GM23338 (cell line): ENCODE data around the gene POU2F3. TPM values are rescaled to one million over a fixed set of nuclear protein-coding genes. Genes with fewer than 3 reads are reported as not detected.

Experiments
- ATAC-seq: fragments of 200-7000 bp; cut with Tn5 transposase; 3 replicates; pipeline ENCODE4 v1.9.1; 2020
- DNase-seq: peaks from one replicate; pipeline ENCODE4 v3.0.0-alpha.2; 2015; ENCODE audit warnings: low spot score
- H2AFZ ChIP-seq: fragments of 200-600 bp; sonication (generic); 2 replicates; pipeline ENCODE4 v1.8.0; 2016; ENCODE audit warnings: antibody characterized with exemption, mild to moderate bottlenecking, moderate library complexity
- H3F3A ChIP-seq: fragments of 200-600 bp; sonication (generic); replicated peaks from 2 replicates; pipeline ENCODE4 v1.8.0; 2017; ENCODE audit warnings: antibody characterized with exemption, mixed run types, low read depth
- H3K27ac ChIP-seq: fragments of 200-600 bp; sonication (generic); 2 replicates; pipeline ENCODE4 v1.6.1; 2016; ENCODE audit warnings: low read depth
- H3K27me3 ChIP-seq: fragments of 200-600 bp; sonication (generic); 2 replicates; pipeline ENCODE4 v1.8.0; 2016; ENCODE audit warnings: mild to moderate bottlenecking, mixed run types, moderate library complexity; ENCODE audit not compliant: insufficient read depth
- H3K36me3 ChIP-seq: fragments of 200-600 bp; sonication (generic); 2 replicates; pipeline ENCODE4 v1.8.0; 2016; ENCODE audit warnings: mild to moderate bottlenecking; ENCODE audit not compliant: insufficient read depth
- H3K4me1 ChIP-seq: fragments of 200-600 bp; sonication (generic); 2 replicates; pipeline ENCODE4 v1.8.0; 2016; ENCODE audit warnings: mild to moderate bottlenecking, moderate library complexity; ENCODE audit not compliant: insufficient read depth
- H3K4me2 ChIP-seq: fragments of 200-600 bp; sonication (generic); 2 replicates; pipeline ENCODE4 v1.7.1; 2017; ENCODE audit warnings: mixed run types
- H3K4me3 ChIP-seq: fragments of 200-600 bp; sonication (generic); 2 replicates; pipeline ENCODE4 v1.6.1; 2016; ENCODE audit warnings: mixed run types
- H3K79me2 ChIP-seq: fragments of 200-600 bp; sonication (generic); replicated peaks from 2 replicates; pipeline ENCODE4 v1.8.0; 2017; ENCODE audit warnings: mild to moderate bottlenecking; ENCODE audit not compliant: insufficient read depth
- H3K9me2 ChIP-seq: fragments of 200-600 bp; sonication (generic); 2 replicates; pipeline ENCODE4 v1.8.0; 2017; ENCODE audit not compliant: insufficient read depth
- H4K20me1 ChIP-seq: fragments of 200-600 bp; sonication (generic); replicated peaks from 2 replicates; pipeline ENCODE4 v1.8.0; 2017; ENCODE audit warnings: mild to moderate bottlenecking; ENCODE audit not compliant: insufficient read depth
- H3K27ac Mint-ChIP-seq: 2 replicates; pipeline ENCODE4 v1.8.0; 2020; ENCODE audit warnings: inconsistent platforms, mild to moderate bottlenecking, moderate library complexity, mixed read lengths
- H3K27me3 Mint-ChIP-seq: 3 replicates; pipeline ENCODE4 v1.8.0; 2022; ENCODE audit warnings: low read depth, mild to moderate bottlenecking, moderate library complexity, mixed read lengths, inconsistent platforms; ENCODE audit not compliant: insufficient read depth, poor library complexity
- H3K36me3 Mint-ChIP-seq: 3 replicates; pipeline ENCODE4 v1.8.0; 2021; ENCODE audit warnings: low read depth, mild to moderate bottlenecking, inconsistent platforms, moderate library complexity, mixed read lengths
- H3K4me1 Mint-ChIP-seq: 3 replicates; pipeline ENCODE4 v1.8.0; 2020; ENCODE audit warnings: mild to moderate bottlenecking, inconsistent platforms, mixed read lengths
- H3K4me3 Mint-ChIP-seq: 3 replicates; pipeline ENCODE4 v1.8.0; 2021; ENCODE audit warnings: moderate library complexity, mild to moderate bottlenecking, inconsistent platforms, mixed read lengths
- H3K9me3 Mint-ChIP-seq: 3 replicates; pipeline ENCODE4 v1.8.0; 2020; ENCODE audit warnings: moderate library complexity, mild to moderate bottlenecking, inconsistent platforms, mixed read lengths
- CREB1 ChIP-seq: fragments of 250-450 bp; sonication (Bioruptor Pico); IDR thresholded peaks from 2 replicates; pipeline ENCODE4 v1.5.0; 2020; ENCODE audit warnings: low read depth, mild to moderate bottlenecking, moderate library complexity
- EZH2 ChIP-seq: fragments of 200-600 bp; sonication (generic); IDR thresholded peaks from one replicate; pipeline ENCODE4 v1.8.0; 2017; ENCODE audit warnings: antibody characterized with exemption, mild to moderate bottlenecking, low read depth; ENCODE audit not compliant: unreplicated experiment
- EZH2phosphoT487 ChIP-seq: fragments of 200-600 bp; sonication (generic); IDR thresholded peaks from one replicate; pipeline ENCODE4 v1.8.1; 2018; ENCODE audit warnings: antibody characterized with exemption; ENCODE audit not compliant: unreplicated experiment
- JUNB ChIP-seq: IDR thresholded peaks from one replicate; pipeline ENCODE4 v1.6.1; 2016; ENCODE audit warnings: antibody characterized with exemption; ENCODE audit not compliant: unreplicated experiment
- NANOG ChIP-seq: IDR thresholded peaks from 2 replicates; pipeline ENCODE4 v1.6.1; 2016; ENCODE audit warnings: antibody characterized with exemption, borderline replicate concordance
- POLR2AphosphoS5 ChIP-seq: IDR thresholded peaks from 2 replicates; pipeline ENCODE4 v1.6.1; 2016; ENCODE audit warnings: antibody characterized with exemption, low read depth
- STAT1 ChIP-seq: IDR thresholded peaks from one replicate; pipeline ENCODE4 v1.6.1; 2016; ENCODE audit warnings: antibody characterized with exemption; ENCODE audit not compliant: unreplicated experiment
- ZNF114 ChIP-seq: fragments of 250-450 bp; sonication (Bioruptor Pico); IDR thresholded peaks from 2 replicates; pipeline ENCODE4 v1.5.0; 2020; ENCODE audit warnings: mild to moderate bottlenecking, moderate library complexity
- ZNF331 ChIP-seq: fragments of 250-450 bp; sonication (Bioruptor Pico); IDR thresholded peaks from 2 replicates; pipeline ENCODE4 v1.5.0; 2020; ENCODE audit warnings: low read depth, mild to moderate bottlenecking, moderate library complexity
- polyA plus RNA-seq: library from polyadenylated mRNA; unstranded; fragments of >200 nt; fragmentation: Nextera tagmentation; extraction: Ambion mirVana; gene quantifications from 2 replicates; pipeline ENCODE4 v1.2.1, GENCODE V29; 2016
- total RNA-seq: library from RNA; depleted of rRNA; stranded (reverse); fragments of >200 nt; shearing (Covaris generic); gene quantifications from 2 replicates; pipeline ENCODE4 v1.2.3, GENCODE V29; 2014
- TF ChIP-seq, protein P1 (sequence below), 2 experiments: fragments of 200-600 bp in 1 of 2; sonication (generic) in 1 of 2; conservative IDR thresholded peaks; 2 replicates each; pipeline versions ENCODE4 v1.5.1 to v1.6.1; 2016 to 2017; ENCODE audit warnings: antibody characterized with exemption in 2 of 2, low read depth in 2 of 2, mild to moderate bottlenecking in 2 of 2, moderate library complexity in 1 of 2
- TF ChIP-seq, protein P2 (sequence below): IDR thresholded peaks from 2 replicates; pipeline ENCODE4 v1.6.1; 2016; ENCODE audit warnings: antibody characterized with exemption
- TF ChIP-seq, protein P3 (sequence below): IDR thresholded peaks from one replicate; pipeline ENCODE4 v1.6.1; 2018; ENCODE audit warnings: antibody characterized with exemption; ENCODE audit not compliant: unreplicated experiment
- TF ChIP-seq, protein P4 (sequence below): fragments of 250-450 bp; sonication (Bioruptor Pico); IDR thresholded peaks from 2 replicates; pipeline ENCODE4 v1.5.0; 2020; ENCODE audit warnings: mild to moderate bottlenecking, moderate library complexity

POU2F3 gene
- total and polyA plus RNA-seq, 2 experiments from 2014 or later = 0.45 to 0.79 TPM

DNA sequence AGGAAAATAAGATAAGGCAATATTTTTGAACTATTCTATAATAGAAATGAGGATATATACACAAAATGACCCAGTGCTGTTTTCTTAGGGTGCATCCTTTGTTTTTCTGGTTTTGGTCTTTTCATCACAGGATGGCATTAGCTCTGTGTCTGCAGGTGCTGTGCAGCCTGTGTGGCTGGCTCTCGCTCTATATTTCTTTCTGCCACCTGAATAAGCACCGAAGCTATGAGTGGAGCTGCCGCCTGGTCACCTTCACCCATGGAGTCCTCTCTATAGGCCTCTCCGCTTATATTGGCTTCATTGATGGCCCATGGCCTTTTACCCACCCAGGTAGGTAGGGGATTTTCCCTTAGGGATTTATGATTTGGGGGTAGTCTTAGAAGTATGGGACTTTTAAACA lies 87.4 kb downstream of the POU2F3 start:
- Mint-ChIP-seq H3K27ac (no peak overlapping the region), H3K4me1 (peaks cover 12% of the 10 kb centered on the region), H3K27me3 (peaks cover 5% of the 10 kb centered on the region), H3K9me3 (no peaks in the 10 kb centered on the region), H3K36me3 (peaks cover 8% of the 10 kb centered on the region; the same call in 2 of the 3 replicates), H3K4me3 (no peak overlapping the region)
- no peak for TF ChIP-seq CREB1 (CRISPR knock-in tag)
- TF ChIP-seq, protein P1, sequence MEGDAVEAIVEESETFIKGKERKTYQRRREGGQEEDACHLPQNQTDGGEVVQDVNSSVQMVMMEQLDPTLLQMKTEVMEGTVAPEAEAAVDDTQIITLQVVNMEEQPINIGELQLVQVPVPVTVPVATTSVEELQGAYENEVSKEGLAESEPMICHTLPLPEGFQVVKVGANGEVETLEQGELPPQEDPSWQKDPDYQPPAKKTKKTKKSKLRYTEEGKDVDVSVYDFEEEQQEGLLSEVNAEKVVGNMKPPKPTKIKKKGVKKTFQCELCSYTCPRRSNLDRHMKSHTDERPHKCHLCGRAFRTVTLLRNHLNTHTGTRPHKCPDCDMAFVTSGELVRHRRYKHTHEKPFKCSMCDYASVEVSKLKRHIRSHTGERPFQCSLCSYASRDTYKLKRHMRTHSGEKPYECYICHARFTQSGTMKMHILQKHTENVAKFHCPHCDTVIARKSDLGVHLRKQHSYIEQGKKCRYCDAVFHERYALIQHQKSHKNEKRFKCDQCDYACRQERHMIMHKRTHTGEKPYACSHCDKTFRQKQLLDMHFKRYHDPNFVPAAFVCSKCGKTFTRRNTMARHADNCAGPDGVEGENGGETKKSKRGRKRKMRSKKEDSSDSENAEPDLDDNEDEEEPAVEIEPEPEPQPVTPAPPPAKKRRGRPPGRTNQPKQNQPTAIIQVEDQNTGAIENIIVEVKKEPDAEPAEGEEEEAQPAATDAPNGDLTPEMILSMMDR (conservative IDR thresholded peaks at IDR 0.05; ENCODE audit: low read depth in 2 of 2) = no peak
- TF ChIP-seq EZH2 = no peak
- TF ChIP-seq STAT1 = no peak
- TF ChIP-seq, protein P2, sequence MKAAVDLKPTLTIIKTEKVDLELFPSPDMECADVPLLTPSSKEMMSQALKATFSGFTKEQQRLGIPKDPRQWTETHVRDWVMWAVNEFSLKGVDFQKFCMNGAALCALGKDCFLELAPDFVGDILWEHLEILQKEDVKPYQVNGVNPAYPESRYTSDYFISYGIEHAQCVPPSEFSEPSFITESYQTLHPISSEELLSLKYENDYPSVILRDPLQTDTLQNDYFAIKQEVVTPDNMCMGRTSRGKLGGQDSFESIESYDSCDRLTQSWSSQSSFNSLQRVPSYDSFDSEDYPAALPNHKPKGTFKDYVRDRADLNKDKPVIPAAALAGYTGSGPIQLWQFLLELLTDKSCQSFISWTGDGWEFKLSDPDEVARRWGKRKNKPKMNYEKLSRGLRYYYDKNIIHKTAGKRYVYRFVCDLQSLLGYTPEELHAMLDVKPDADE = no peak
- TF ChIP-seq ZNF114 (CRISPR knock-in tag) = no peak
- no peak for TF ChIP-seq EZH2phosphoT487
- no peak for TF ChIP-seq POLR2AphosphoS5
- no peak for TF ChIP-seq JUNB
- no peak for TF ChIP-seq NANOG
- TF ChIP-seq, protein P3, sequence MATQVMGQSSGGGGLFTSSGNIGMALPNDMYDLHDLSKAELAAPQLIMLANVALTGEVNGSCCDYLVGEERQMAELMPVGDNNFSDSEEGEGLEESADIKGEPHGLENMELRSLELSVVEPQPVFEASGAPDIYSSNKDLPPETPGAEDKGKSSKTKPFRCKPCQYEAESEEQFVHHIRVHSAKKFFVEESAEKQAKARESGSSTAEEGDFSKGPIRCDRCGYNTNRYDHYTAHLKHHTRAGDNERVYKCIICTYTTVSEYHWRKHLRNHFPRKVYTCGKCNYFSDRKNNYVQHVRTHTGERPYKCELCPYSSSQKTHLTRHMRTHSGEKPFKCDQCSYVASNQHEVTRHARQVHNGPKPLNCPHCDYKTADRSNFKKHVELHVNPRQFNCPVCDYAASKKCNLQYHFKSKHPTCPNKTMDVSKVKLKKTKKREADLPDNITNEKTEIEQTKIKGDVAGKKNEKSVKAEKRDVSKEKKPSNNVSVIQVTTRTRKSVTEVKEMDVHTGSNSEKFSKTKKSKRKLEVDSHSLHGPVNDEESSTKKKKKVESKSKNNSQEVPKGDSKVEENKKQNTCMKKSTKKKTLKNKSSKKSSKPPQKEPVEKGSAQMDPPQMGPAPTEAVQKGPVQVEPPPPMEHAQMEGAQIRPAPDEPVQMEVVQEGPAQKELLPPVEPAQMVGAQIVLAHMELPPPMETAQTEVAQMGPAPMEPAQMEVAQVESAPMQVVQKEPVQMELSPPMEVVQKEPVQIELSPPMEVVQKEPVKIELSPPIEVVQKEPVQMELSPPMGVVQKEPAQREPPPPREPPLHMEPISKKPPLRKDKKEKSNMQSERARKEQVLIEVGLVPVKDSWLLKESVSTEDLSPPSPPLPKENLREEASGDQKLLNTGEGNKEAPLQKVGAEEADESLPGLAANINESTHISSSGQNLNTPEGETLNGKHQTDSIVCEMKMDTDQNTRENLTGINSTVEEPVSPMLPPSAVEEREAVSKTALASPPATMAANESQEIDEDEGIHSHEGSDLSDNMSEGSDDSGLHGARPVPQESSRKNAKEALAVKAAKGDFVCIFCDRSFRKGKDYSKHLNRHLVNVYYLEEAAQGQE = no peak
- no peak for TF ChIP-seq ZNF331 (CRISPR knock-in tag)
- TF ChIP-seq, protein P4, sequence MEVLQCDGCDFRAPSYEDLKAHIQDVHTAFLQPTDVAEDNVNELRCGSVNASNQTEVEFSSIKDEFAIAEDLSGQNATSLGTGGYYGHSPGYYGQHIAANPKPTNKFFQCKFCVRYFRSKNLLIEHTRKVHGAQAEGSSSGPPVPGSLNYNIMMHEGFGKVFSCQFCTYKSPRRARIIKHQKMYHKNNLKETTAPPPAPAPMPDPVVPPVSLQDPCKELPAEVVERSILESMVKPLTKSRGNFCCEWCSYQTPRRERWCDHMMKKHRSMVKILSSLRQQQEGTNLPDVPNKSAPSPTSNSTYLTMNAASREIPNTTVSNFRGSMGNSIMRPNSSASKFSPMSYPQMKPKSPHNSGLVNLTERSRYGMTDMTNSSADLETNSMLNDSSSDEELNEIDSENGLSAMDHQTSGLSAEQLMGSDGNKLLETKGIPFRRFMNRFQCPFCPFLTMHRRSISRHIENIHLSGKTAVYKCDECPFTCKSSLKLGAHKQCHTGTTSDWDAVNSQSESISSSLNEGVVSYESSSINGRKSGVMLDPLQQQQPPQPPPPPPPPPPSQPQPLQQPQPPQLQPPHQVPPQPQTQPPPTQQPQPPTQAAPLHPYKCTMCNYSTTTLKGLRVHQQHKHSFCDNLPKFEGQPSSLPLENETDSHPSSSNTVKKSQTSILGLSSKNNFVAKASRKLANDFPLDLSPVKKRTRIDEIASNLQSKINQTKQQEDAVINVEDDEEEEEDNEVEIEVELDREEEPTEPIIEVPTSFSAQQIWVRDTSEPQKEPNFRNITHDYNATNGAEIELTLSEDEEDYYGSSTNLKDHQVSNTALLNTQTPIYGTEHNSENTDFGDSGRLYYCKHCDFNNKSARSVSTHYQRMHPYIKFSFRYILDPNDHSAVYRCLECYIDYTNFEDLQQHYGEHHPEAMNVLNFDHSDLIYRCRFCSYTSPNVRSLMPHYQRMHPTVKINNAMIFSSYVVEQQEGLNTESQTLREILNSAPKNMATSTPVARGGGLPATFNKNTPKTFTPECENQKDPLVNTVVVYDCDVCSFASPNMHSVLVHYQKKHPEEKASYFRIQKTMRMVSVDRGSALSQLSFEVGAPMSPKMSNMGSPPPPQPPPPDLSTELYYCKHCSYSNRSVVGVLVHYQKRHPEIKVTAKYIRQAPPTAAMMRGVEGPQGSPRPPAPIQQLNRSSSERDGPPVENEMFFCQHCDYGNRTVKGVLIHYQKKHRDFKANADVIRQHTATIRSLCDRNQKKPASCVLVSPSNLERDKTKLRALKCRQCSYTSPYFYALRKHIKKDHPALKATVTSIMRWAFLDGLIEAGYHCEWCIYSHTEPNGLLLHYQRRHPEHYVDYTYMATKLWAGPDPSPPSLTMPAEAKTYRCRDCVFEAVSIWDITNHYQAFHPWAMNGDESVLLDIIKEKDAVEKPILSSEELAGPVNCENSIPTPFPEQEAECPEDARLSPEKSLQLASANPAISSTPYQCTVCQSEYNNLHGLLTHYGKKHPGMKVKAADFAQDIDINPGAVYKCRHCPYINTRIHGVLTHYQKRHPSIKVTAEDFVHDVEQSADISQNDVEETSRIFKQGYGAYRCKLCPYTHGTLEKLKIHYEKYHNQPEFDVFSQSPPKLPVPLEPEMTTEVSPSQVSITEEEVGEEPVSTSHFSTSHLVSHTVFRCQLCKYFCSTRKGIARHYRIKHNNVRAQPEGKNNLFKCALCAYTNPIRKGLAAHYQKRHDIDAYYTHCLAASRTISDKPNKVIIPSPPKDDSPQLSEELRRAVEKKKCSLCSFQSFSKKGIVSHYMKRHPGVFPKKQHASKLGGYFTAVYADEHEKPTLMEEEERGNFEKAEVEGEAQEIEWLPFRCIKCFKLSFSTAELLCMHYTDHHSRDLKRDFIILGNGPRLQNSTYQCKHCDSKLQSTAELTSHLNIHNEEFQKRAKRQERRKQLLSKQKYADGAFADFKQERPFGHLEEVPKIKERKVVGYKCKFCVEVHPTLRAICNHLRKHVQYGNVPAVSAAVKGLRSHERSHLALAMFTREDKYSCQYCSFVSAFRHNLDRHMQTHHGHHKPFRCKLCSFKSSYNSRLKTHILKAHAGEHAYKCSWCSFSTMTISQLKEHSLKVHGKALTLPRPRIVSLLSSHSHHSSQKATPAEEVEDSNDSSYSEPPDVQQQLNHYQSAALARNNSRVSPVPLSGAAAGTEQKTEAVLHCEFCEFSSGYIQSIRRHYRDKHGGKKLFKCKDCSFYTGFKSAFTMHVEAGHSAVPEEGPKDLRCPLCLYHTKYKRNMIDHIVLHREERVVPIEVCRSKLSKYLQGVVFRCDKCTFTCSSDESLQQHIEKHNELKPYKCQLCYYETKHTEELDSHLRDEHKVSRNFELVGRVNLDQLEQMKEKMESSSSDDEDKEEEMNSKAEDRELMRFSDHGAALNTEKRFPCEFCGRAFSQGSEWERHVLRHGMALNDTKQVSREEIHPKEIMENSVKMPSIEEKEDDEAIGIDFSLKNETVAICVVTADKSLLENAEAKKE (CRISPR knock-in tag) = no peak
- DNase-seq (no peak), ATAC-seq (no peak)
- peaks cover 3% of the 10 kb centered on the region; the same call in 1 of the 2 replicates for H4K20me1 ChIP-seq
- H3F3A ChIP-seq = peaks cover 10% of the 10 kb centered on the region; the same call in 1 of the 2 replicates
- H3K4me2 ChIP-seq = no peak overlapping the region
- H3K9me2 ChIP-seq = no peaks in the 10 kb centered on the region
- no peak overlapping the region for H3K4me3 ChIP-seq
- H3K79me2 ChIP-seq = peaks cover 7% of the 10 kb centered on the region; the same call in 1 of the 2 replicates
- H3K36me3 ChIP-seq = no peaks in the 10 kb centered on the region
- no peak overlapping the region for H3K27ac ChIP-seq
- peaks cover 24% of the 10 kb centered on the region; the same call in 1 of the 2 replicates for H3K27me3 ChIP-seq
- H2AFZ ChIP-seq = no peak overlapping the region
- H3K4me1 ChIP-seq = peaks cover 7% of the 10 kb centered on the region
